Hematopoietic multipotent progenitor cell treated with erythropoietin and hydrocortisone succinate and interleukin-3 and kit ligand, for 6 days (in vitro differentiated cells): Measurements from ENCODE around the gene SMOC2.

Source experiments
- DNase-seq: peaks from one replicate; pipeline ENCODE4 v3.0.0-alpha.2; 2015

SMOC2 gene, protein sequence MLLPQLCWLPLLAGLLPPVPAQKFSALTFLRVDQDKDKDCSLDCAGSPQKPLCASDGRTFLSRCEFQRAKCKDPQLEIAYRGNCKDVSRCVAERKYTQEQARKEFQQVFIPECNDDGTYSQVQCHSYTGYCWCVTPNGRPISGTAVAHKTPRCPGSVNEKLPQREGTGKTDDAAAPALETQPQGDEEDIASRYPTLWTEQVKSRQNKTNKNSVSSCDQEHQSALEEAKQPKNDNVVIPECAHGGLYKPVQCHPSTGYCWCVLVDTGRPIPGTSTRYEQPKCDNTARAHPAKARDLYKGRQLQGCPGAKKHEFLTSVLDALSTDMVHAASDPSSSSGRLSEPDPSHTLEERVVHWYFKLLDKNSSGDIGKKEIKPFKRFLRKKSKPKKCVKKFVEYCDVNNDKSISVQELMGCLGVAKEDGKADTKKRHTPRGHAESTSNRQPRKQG

DNA sequence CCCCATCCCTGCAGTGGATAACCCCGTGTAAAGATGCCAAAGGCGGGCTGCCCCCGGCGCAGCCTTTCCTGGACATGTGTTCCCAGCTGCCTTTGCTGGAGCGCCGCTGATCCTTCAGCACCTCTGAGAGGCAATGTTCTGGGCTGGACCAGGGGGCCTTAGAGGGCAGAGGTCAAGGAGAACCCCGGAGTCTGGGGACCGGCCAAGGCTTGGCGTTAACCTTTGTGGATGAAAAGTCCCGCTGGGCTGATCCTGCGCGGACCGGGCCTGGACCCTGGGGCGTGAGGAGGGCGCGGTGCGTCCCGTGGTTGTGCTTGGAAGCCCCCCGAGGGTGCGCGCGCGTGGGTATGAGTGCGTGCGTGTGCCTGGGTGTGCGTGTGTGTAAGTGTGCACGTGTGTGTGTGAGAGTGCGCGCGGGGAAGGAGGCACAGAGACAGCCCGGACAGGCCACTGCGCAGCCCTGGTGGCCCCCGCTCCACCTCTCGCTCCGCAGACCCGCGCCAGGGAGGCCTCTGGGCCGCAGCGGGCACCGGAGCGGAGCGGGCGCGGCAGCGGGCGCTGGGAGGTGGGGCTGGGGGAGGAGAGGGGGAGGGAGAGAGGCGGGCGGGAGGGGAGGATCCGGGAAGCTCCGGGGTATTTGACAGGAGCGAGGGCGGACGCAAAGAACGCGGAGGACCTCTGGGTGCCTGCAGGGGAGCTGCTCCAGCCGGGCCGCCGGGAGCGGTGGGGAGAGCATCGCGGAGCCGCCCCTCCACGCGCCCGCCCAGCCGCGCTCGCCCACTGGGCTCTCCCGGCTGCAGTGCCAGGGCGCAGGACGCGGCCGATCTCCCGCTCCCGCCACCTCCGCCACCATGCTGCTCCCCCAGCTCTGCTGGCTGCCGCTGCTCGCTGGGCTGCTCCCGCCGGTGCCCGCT lies at the start of gene SMOC2:
TSS of gene SMOC2 (plus strand) at position 665 of the 914 bp plus-strand sequence. CDS start at position 852, 187 bp downstream.
- no peak for DNase-seq

GRCh38 chr6:168393126-168393870 lies 47.7 kb upstream of the SMOC2 start:
- no peak for DNase-seq

DNA sequence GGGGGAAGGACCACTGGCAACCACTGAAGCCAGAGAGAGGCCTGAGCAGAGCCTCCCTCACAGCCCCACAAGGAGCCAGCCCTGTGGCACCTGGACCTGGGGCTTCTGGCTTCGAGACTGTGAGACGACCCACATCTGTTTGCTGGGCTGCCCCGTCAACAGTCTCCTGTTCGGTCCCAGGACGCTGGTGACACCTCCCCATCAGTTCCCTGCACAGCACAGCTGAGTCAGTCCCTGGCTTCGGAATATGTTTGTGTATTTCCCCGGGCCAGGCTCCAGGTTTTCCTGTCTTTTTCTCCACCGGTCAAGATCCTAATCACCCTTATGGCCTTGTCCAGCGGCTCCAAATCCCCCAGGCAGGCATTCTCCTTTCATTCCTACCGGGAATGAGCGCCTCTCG lies 46.4 kb upstream of the SMOC2 start:
- no peak for DNase-seq

- DNase-seq = no peak
Measured at GRCh38 chr6:168395983-168396382, 45.0 kb upstream of the SMOC2 start.

DNA sequence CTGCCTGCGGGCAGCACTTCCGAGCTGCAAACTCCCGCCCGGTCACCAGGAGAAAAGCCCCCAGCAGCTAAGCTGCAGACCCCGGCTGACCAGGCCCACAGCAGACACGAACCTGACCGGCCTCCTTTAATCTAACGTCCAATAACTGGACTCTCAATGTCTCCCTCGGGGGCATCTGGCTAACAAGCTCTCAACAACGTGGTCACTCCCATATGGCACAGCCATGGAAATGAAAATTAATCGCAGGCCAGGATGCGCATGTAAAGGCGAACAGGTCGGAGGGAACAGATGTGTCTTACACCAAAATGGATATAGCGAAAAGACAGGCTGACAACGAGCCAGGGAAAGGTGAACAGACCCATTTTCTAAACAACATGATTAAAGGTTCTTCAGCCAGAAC lies 44.4 kb upstream of the SMOC2 start:
- DNase-seq = no peak

- DNase-seq = no peak
Measured at GRCh38 chr6:168397012-168397411, 44.0 kb upstream of the SMOC2 start.

GRCh38 chr6:168400037-168400436 lies 40.9 kb upstream of the SMOC2 start:
- DNase-seq = no peak

DNA sequence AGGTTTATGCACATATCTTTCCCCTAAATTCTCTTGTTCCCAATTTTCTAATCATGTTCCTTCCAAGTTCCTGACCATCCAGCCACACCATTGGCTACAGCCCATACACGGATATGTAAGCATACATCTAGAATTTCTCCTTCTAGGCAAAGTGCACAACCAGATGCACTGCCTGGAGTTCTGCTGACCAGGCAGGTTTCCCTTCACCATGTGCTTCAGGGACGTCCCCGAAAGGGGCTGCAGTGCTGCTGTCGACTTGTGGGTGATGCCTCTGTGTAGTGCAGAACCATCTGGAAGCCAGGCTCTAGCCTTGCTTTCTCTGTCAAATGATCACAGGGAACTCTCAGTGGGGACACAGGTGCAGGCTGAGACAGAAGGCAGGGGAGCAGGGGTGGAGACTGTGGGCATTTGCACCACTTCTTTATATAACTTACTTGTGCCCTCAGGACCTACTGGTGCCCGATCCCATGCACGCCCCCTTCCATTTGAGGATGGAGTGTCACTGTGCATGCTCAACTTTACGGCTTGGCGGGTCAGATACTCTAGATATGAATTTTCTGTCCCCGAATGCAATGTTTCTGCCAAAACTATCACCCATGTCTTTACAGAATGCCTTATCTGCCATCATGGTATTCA lies 37.5 kb upstream of the SMOC2 start:
- DNase-seq = no peak

GRCh38 chr6:168404560-168404959 lies 36.4 kb upstream of the SMOC2 start:
- no peak for DNase-seq

DNA sequence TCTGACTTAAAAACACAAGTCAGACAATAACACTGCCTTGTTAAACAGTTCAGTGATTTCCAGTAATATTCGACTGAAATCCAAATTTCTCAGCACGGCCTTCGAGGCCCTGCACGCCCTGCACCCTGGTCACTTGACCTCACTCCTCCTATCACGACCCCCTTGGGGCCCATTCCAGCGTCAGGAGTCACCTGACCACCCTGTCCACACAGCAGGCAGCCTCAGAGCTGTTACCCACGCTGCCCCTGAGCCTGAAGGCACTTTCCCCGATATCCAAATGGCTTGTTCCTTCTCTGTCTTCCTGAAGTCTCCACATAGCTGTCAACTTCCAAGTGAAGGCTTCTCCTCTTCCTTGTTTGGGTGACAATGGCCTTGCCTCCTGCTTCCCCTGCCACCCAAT lies 33.1 kb upstream of the SMOC2 start:
- DNase-seq = no peak

GRCh38 chr6:168408504-168409136 lies 32.4 kb upstream of the SMOC2 start:
- DNase-seq = no peak

- DNase-seq = no peak
Measured at GRCh38 chr6:168410035-168410434, 30.9 kb upstream of the SMOC2 start.

DNA sequence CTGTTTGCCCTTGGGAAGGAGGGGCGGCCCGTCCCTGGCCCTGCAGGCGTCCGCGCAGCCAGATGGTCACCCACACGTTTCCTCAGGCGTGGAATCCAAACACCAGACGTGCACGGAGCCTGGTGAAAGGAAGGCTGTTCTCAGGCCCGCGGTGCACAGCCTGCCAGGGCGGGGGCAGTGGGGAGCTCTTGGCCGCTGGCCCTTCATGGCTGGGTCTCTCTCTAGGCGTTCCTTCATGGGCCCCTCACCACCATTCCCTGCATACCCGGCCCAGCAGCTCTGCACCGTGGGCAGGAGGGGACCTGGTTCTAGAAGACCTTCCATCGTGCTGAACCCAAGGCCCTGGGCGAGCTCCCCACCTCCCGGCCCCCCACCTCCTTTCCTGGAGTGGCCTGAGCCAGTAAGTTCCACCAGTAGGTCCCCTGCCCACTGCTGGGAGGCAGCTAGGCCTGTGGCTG lies 30.4 kb upstream of the SMOC2 start:
- DNase-seq = no peak

GRCh38 chr6:168411130-168411529 lies 29.9 kb upstream of the SMOC2 start:
- DNase-seq = no peak

DNA sequence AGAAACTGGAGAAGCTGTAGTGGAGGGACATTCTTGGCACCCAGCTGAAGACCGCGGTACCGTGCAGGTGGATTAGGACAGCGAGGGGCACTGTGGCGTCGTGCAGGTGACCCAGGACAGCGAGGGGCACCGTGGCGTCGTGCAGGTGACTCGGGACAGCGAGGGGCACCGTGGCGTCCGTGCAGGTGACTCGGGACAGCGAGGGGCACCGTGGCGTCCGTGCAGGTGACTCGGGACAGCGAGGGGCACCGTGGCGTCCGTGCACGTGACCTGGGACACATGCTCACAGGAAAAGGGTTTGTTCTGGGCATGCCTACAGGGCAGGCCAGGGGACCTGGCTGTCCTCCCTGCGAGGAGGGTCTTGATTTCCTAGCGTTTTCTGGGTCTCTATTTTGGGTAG lies 29.2 kb upstream of the SMOC2 start:
- no peak for DNase-seq

DNA sequence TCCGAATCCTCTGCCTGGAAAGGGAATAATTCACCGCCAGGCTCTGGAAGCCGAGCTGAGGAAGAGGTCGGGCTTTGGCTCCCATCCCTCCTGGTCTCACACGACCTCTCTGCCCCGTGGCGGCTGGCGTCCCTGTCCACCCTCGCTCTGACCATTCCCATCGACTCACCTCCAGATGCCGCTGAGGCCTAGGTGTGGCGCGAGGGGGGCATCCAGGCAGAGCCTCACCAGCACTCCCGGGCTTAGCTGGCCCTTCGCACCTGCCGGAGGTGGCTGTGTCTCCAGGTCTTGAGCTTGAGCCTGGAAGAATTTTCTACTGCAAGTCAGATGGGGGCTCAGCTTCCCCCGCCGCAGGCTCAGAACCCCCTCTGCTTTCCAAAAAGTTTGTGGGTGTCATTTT lies 28.5 kb upstream of the SMOC2 start:
- DNase-seq = no peak

DNA sequence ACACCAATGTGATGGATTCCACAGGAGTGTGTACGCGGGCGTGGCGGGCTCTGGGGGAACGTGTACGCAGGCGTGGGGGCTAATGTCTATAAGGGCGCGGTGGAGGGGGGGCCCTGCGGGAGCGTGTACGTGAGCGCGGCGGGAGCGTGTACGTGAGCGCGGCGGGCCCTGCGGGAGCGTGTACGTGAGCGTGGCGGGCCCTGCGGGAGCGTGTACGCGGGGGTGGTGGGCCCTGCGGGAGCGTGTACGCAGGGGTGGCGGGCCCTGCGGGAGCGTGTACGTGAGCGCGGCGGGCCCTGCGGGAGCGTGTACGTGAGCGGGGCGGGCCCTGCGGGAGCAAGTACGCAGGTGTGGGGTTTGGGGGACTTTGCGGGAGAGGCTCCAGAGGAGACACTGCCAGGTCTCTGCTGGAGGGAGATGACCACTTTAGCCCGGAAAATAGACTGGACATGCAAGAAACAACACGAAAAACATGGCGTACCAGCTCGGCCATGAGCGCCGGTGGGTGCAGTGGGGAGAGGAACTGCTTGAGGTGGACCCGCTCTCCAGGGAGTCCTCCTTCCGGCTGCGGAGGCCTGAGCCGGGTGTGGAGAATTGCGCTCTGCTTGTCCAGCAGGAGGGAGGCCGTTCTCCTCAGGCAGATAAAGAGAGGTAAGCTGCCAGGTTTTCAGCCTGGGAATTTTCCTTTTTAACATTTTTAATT lies 27.8 kb upstream of the SMOC2 start:
- no peak for DNase-seq

DNA sequence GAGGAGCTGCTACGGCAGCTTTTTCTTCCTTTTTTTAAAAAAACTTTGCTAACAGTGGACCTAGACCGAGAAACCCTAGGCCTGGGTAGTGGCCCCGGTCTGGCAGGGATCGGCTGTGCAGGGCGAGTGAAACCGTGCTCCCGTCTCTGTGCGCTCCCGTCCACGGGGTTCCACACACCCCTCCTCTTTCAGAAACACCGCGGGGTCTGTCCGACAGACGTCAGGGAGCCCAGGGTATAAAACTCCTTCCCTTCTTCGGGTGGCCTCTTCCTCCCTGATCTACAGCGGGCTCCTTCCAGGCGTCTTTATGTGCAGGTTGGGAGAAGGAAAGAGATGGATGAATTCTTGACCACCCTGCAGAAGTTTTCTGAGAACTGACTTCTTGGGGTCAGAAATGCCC lies 27.1 kb upstream of the SMOC2 start:
- DNase-seq = no peak

DNA sequence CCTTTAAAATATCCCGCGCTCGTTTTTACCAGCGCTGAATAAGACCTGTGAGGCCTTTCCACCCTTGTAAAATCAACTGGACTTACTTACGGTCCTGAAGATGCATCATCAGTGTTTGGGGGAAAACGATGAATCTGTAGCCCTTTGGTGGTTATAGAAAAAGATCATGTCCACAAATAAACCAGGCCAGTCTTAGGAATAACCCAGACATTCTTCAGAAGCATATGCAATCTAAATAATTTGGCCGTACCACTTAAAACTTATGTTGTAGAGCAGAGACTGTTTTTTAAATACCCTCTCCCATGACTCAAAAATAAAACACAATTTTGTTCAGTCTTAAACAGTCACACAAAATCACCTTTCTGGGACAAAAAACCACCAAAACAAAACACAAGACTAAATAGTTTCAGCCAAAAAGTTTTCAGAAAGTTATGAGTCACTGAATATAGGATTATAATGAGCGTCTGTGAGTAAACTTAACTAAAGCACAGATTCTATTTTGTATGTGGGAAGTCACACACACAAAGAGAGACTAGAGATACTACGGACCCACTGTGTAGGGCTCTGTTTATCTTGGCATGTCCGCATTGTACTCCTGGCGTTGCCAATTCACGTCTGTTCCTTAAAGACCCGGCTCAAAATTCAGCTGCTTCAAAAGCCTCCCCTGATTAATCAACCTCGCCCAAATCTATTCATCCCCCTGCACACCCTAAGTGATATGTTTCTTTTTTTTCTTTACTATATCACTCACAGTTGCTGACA lies 26.5 kb upstream of the SMOC2 start:
- DNase-seq = no peak
